ENCODE data around the gene TRIO. TPM values are rescaled to one million over a fixed set of nuclear protein-coding genes. Genes with fewer than 3 reads are reported as not detected.

The TRIO gene
- polyA plus RNA-seq, 1 donor (not counting 4 experiments of a cell fraction or from before 2014, with no cell fraction given), result 57.2 TPM

DNA sequence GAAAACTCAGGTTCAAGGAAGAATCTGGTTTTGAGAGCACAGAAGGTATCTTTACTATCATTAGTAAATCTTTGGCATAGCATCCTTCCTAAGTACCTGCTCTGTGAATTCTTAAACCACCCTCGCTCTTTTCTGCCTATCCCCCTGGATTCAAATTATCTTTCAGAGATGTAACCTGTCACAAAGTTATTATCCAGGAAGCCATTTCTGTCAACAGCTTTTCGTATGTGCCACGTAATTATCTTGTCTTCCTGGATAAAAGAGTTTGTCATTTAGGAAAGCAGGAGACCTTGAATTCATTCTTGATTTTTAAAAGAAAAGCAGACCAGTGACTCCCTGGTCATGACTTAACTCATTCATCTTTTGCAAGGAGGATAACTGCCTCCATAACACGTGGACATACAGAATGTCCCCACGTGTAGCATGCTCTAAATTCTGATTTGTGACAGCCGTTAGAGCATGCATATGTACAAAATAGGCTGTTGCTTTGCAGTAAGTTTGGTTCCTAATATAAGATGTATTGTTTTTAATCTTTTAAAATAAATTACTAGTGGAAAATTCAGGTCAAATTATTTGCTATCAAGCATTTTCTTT lies 189.0 kb downstream of the TRIO start:
- Histone ChIP-seq H3K27ac (ENCODE audit: control insufficient read depth, insufficient read depth, low read length) (no peak overlapping the region), H3K4me3 (ENCODE audit: control insufficient read depth in 2 of 3, extremely low read depth in 1 of 3, insufficient read depth in 2 of 3, low read depth in 1 of 3, low read length in 3 of 3) (no peak overlapping the region), H3K9me1 (ENCODE audit: control insufficient read depth, extremely low read depth, insufficient read depth, low read length) (no peaks in the 10 kb centered on the region), H3K79me2 (ENCODE audit: control insufficient read depth, insufficient read depth, low read length) (peaks cover 34% of the 10 kb centered on the region), H4K20me1 (ENCODE audit: control insufficient read depth, extremely low read depth, insufficient read depth, low read length) (peaks cover 7% of the 10 kb centered on the region), H3K9ac (ENCODE audit: control insufficient read depth, extremely low read depth, insufficient read depth, low read length) (no peak overlapping the region), H3K9me3 (ENCODE audit: control insufficient read depth, low read depth, low read length) (no peaks in the 10 kb centered on the region), H3K4me2 (ENCODE audit: control insufficient read depth, extremely low read depth, insufficient read depth, low read depth, low read length) (no peak overlapping the region), H3K4me1 (ENCODE audit: control insufficient read depth, extremely low read depth, insufficient read depth, low read length) (no peaks in the 10 kb centered on the region), H3K36me3 (ENCODE audit: control insufficient read depth in 2 of 2, extremely low read depth in 1 of 2, insufficient read depth in 2 of 2, low read length in 2 of 2) (peaks cover 30 to 35% of the 10 kb centered on the region in 2 experiments), H2AFZ (ENCODE audit: control insufficient read depth, low read length) (no peak overlapping the region), H3K27me3 (ENCODE audit: control insufficient read depth, extremely low read depth, insufficient read depth, low read length) (no peaks in the 10 kb centered on the region)
- FAIRE-seq, result no peak
- dilution Hi-C loops (cut with MboI; ENCODE audit: extremely low pct_ligation_motif_present, low sequenced_read_pairs), result no loop called here
- TF ChIP-seq, protein P1, sequence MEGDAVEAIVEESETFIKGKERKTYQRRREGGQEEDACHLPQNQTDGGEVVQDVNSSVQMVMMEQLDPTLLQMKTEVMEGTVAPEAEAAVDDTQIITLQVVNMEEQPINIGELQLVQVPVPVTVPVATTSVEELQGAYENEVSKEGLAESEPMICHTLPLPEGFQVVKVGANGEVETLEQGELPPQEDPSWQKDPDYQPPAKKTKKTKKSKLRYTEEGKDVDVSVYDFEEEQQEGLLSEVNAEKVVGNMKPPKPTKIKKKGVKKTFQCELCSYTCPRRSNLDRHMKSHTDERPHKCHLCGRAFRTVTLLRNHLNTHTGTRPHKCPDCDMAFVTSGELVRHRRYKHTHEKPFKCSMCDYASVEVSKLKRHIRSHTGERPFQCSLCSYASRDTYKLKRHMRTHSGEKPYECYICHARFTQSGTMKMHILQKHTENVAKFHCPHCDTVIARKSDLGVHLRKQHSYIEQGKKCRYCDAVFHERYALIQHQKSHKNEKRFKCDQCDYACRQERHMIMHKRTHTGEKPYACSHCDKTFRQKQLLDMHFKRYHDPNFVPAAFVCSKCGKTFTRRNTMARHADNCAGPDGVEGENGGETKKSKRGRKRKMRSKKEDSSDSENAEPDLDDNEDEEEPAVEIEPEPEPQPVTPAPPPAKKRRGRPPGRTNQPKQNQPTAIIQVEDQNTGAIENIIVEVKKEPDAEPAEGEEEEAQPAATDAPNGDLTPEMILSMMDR (optimal IDR thresholded peaks at IDR 0.05 in 1 of 3, IDR thresholded peaks at IDR 0.05 in 1 of 3, conservative IDR thresholded peaks at IDR 0.05 in 1 of 3; ENCODE audit: extremely low read depth in 1 of 3, insufficient read depth in 2 of 3, low read length in 3 of 3), result no peak
- no peak for TF ChIP-seq EZH2 (IDR thresholded peaks at IDR 0.05; ENCODE audit: low read length)
- no peak for DNase-seq (ENCODE audit: low read depth, low spot score)

GRCh38 chr5:14332746-14333145 lies 189.6 kb downstream of the TRIO start:
- Histone ChIP-seq H3K4me2 (ENCODE audit: control insufficient read depth, extremely low read depth, insufficient read depth, low read depth, low read length) (no peak overlapping the region), H3K9ac (ENCODE audit: control insufficient read depth, extremely low read depth, insufficient read depth, low read length) (no peak overlapping the region), H3K79me2 (ENCODE audit: control insufficient read depth, insufficient read depth, low read length) (peaks cover 34% of the 10 kb centered on the region), H4K20me1 (ENCODE audit: control insufficient read depth, extremely low read depth, insufficient read depth, low read length) (peaks cover 7% of the 10 kb centered on the region), H3K4me3 (ENCODE audit: control insufficient read depth in 2 of 3, extremely low read depth in 1 of 3, insufficient read depth in 2 of 3, low read depth in 1 of 3, low read length in 3 of 3) (no peak overlapping the region), H3K27me3 (ENCODE audit: control insufficient read depth, extremely low read depth, insufficient read depth, low read length) (no peaks in the 10 kb centered on the region), H2AFZ (ENCODE audit: control insufficient read depth, low read length) (no peak overlapping the region), H3K27ac (ENCODE audit: control insufficient read depth, insufficient read depth, low read length) (no peak overlapping the region), H3K9me3 (ENCODE audit: control insufficient read depth, low read depth, low read length) (no peaks in the 10 kb centered on the region), H3K9me1 (ENCODE audit: control insufficient read depth, extremely low read depth, insufficient read depth, low read length) (no peaks in the 10 kb centered on the region), H3K4me1 (ENCODE audit: control insufficient read depth, extremely low read depth, insufficient read depth, low read length) (no peaks in the 10 kb centered on the region), H3K36me3 (ENCODE audit: control insufficient read depth in 2 of 2, extremely low read depth in 1 of 2, insufficient read depth in 2 of 2, low read length in 2 of 2) (peaks cover 35 to 37% of the 10 kb centered on the region in 2 experiments)
- dilution Hi-C loops (cut with MboI; ENCODE audit: extremely low pct_ligation_motif_present, low sequenced_read_pairs), result no loop called here
- FAIRE-seq (no peak), DNase-seq (ENCODE audit: low read depth, low spot score) (no peak)
- no peak for TF ChIP-seq EZH2 (IDR thresholded peaks at IDR 0.05; ENCODE audit: low read length)
- TF ChIP-seq, protein P1 (optimal IDR thresholded peaks at IDR 0.05 in 1 of 3, IDR thresholded peaks at IDR 0.05 in 1 of 3, conservative IDR thresholded peaks at IDR 0.05 in 1 of 3; ENCODE audit: extremely low read depth in 1 of 3, insufficient read depth in 2 of 3, low read length in 3 of 3), result no peak

All from keratinocyte (primary cell).